Cardiac fibroblast (primary cell): ENCODE measurements around the gene CHAD.

Experiments used
- DNase-seq, 2 donors: peaks; one replicate each; pipeline versions ENCODE4 v3.0.0 to v3.0.0-alpha.2; 2010; ENCODE audit warnings: low read depth in 2 of 2
- H3K4me3 ChIP-seq, 2 donors: replicated peaks in 1 of 2; 1 replicate in 1 of 2; 2 replicates in 1 of 2; pipeline ENCODE4 v1.5.1; 2011; ENCODE audit warnings: low read depth in 2 of 2, low read length in 2 of 2, mild to moderate bottlenecking in 2 of 2, moderate library complexity in 1 of 2
- TF ChIP-seq, protein P1 (sequence below): IDR thresholded peaks from one replicate; pipeline ENCODE4 v1.5.1; 2011; ENCODE audit warnings: low read depth, mild to moderate bottlenecking, low read length, inconsistent platforms

Gene CHAD

DNA sequence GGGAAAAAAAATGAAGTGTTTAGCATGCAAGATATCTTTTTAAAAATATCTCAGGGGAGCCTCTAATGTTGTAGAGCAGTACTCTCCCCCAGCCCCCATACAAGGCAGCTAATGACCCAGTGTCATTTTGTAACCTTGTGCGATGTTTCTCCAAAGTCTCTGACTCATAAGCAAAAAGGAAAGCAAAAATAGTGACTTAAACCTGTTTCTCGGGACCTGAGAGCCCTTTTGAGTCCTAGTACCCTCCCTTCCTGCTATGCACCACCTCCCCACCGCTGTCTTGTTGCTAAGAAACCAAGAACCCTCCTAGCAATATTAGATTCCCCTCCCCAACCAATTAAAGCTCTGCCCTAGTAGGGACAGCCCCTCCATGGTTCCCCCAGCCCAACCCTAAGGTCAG is 42.4 kb upstream of the CHAD start:
- TF ChIP-seq, protein P1, sequence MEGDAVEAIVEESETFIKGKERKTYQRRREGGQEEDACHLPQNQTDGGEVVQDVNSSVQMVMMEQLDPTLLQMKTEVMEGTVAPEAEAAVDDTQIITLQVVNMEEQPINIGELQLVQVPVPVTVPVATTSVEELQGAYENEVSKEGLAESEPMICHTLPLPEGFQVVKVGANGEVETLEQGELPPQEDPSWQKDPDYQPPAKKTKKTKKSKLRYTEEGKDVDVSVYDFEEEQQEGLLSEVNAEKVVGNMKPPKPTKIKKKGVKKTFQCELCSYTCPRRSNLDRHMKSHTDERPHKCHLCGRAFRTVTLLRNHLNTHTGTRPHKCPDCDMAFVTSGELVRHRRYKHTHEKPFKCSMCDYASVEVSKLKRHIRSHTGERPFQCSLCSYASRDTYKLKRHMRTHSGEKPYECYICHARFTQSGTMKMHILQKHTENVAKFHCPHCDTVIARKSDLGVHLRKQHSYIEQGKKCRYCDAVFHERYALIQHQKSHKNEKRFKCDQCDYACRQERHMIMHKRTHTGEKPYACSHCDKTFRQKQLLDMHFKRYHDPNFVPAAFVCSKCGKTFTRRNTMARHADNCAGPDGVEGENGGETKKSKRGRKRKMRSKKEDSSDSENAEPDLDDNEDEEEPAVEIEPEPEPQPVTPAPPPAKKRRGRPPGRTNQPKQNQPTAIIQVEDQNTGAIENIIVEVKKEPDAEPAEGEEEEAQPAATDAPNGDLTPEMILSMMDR, result no peak
- peak in 1 of 2 donors; percentile 45 for DNase-seq
- no peak overlapping the region for H3K4me3 ChIP-seq

DNA sequence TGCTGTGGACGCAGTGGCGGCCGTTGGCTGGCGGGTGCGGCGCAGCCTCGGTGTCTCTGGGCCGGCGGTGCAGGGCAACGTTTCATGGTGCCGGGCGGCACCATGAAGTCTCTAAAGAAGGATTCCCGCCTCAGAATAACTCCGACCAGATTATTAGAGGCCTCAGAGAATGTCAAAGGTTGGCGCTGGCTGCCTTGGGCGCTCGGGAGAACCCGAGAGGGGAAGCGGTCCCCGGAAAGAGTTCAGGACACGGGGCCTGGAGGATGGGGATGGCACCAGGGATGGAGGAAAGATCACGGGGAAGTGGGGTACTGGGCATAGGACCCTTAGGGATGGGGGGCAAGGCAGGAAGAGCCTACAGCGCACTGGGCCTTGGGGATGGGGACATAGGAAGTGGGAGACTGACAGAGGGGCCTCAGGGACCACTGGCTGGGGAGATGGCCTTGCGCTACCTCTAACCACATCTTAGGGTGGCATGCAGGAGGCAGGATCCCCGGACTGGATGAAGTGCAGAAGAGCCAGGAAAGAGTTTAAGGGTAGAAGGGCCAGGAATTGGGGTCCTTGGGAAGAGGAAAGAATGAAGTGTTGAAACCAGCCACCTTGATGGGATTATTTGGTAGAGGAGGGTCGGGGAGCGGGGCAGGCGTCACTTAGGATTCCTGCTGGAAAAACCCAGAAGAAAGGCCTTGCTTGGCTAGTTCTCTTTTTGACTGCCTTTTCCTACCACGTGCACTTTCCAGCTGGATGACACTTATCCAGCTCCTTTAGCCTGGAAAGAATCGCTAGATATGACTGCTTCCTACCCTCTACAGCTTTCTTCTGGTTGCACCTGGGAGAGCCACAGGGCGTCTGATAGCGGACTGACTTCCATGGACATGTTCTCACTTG is 40.1 kb upstream of the CHAD start:
- no peak for DNase-seq
- TF ChIP-seq, protein P1, result no peak
- H3K4me3 ChIP-seq, result peak overlapping the region; percentile 35 to 55

DNA sequence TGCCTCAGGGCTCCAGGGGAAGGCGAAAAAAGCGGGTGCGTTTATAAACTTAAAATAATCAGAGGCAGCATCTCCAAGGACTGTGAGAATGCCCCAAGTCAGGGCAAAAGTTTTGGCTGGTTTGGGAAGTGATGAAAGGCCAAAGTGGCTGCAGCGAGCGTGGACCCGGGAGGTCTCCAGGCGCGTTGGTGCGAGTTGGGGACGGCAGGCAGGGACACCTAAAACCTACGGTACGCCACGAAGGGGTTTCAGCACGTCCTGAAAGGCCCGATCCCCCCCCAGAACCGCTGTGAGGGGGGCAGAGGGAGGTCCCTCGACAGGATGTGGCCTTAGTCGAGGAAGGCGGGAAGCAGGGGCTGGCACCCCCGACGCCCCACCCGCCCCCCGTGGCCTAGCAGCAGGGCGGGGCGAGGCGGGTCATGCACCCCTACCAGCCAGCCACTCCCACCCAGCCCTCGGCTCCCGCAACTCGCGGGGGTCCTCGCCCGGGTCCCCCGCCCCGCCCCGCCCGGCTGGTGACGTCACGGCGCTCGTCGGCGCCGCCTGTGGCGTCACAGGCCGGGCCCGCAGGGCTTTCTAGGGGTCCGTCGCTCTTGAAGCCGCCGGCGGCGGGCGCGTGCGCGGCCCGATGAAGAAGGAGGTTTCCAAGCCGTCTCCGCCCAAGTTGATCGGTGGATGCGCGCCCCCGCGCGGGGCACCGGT is 39.3 kb upstream of the CHAD start, which contains the start of gene MYCBPAP:
TSS of gene MYCBPAP (plus strand) at position 569 of the 702 bp plus-strand sequence. CDS start 236 bp downstream, outside the sequence.
- DNase-seq, result peak; percentile 77 to 86
- peak within 1 kb of the TSS; percentile 35 to 55 for H3K4me3 ChIP-seq
- TF ChIP-seq, protein P1, result no peak

DNA sequence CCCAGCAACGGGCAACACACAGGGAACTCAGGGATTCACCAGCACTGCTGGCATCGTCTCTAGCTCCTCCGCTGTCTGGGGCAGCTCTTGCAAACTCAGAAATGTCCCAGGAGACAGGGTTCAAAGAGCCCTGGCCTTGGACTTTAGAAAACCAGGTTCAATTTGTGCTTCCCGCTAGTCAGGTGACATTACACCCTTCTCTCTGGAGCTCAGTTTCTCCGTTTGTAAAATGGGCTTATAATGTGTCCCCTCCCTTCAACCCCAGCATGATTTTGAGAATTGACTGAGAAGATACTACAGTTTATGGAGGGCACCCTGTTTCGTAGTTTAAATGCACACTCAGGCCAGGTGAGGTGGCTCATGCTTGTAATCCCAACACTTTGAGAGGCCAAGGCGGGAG is 37.6 kb upstream of the CHAD start:
- H3K4me3 ChIP-seq, result no peak overlapping the region

DNA sequence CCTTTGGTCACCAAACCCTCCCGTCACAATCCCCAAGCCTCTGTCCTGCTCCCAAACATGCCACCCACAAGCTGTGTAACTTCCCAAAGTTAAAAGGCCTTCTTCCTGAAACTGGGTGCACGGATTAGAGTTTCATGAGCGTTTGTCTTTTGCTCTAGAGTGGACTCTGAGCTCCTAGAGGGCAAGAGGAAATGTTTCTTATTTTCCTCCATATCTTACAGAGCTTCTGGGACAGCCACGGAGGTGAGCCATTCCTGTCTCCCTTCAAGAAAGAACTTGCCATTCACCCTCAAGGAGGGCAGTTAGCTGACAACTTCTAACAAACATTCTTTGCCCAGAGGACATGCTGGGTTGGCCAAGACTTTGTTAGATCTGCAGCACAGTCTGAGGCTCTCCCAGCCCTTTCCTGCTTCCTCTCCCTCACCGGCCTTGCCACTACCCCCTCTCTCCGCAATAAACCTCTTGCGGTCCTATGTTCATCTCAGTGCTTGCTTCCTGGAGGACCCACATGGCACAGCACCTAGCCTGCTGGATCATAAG is 37.0 kb upstream of the CHAD start:
- no peak for DNase-seq
- TF ChIP-seq, protein P1, result no peak
- H3K4me3 ChIP-seq, result no peak overlapping the region

More for the DNA sequence above, 37.6 kb upstream of the CHAD start:
- DNase-seq, result no peak
- TF ChIP-seq, protein P1, result no peak

DNA sequence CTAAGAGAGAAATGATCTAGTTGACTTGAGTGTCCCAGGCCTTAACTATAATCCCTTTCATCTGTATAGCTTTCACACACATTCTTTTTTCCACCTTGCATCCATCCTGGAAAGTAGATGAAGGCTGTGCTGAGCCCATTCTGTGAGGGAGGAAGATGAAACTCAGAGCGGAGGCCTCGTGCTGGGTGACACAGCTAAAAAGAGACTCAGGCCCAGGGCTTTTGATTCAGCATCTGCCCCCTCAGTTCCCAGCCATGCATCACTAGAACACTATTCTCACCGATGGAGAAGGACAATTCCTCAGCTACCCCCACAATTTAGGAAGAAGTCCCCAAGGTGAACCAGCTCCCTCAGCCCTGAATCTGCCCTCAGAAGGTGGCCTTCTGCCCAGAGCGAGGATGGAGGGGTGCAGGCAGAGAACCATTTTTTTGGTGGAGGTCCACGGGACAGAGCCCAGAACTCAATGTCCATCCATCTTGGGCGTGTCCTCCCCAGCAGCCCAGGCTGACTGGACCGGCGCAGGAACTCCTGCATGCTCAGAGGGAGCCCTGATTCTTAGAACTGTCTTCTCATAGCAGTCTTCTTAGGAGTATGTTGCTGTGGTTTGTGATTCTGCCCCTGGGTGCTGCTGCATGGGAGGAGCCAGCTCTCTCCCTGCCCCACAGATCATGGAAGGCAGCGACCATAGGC is 33.8 kb upstream of the CHAD start:
- TF ChIP-seq, protein P1, result no peak
- no peak for DNase-seq
- H3K4me3 ChIP-seq, result no peak overlapping the region
